HG02870 (cell line): Measurements from ENCODE around the gene SLC22A2.
"Not testable (repeated sequence)": the region's sequence is repeated elsewhere in the genome, so short reads cannot be mapped to it uniquely, and the experiment has no call there.

Source experiments
- ATAC-seq: cut with Tn5 transposase; IDR thresholded peaks from one replicate; pipeline ENCODE4 v1.9.1; 2021; ENCODE audit warnings: mild to moderate bottlenecking, moderate library complexity; ENCODE audit not compliant: unreplicated experiment

SLC22A2 gene

GRCh38 chr6:160252073-160252813 is 6.4 kb downstream of the SLC22A2 start:
- ATAC-seq = no peak

- no peak for ATAC-seq
Measured at GRCh38 chr6:160249671-160250070, 8.9 kb downstream of the SLC22A2 start.

DNA sequence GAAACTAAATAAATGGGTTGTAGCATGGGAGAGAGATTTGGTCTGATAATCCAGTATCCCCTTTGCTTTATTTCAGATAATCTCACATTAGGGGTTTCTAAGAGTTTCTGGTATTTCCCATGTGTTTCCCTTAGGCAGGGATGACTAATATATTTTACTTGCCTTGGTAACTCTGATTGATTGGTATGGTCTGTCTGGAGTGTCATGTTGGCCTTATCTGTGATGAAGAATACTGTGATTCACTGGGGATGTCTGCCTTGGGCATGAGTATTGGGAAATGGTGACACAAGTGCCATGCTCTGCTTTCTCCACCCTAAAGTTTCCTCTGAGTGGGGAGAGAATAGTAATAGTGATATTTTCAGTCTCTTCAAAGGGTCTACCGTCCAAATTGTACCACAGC is 10.1 kb downstream of the SLC22A2 start:
- ATAC-seq = no peak

DNA sequence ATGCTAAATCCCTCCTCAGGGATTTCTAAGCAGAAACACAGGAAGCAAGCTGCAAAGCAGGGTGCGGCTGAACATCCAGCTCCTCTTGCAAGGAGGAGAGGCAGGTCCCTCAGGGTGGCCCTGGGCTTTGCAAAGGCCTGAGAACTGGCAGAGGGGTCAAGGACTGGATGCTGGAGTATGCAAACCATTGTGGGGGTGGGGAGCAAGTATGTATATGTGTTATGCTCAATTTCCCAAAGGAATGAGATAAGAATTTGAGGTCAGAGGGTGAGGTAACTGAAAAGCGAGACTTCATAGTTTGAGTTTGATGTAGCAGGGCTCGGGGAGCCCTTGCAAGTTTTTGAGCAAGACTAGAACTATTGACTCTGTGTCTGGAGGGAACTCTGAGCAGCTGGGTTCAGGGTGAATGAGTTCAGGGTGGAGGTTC is 11.2 kb downstream of the SLC22A2 start:
- no peak for ATAC-seq

DNA sequence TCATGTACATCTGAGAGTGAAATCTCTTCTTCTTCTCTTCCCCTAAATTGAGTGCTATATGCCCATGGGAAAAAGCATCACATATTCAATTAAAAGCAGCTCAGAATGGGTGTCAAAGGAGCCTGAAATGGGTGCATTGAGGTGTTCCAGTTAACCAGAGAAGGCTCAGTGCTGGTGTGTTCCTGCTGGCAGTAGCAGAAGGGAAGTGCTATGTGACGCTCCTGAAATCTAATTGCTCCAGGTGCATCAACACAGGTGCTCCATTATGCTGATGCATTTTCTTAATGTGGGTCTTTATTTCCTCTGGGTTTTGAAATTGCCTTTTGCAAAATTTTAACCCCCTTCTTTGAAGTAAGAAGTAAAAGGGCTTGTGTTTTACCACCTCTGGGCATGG is 17.9 kb downstream of the SLC22A2 start:
- ATAC-seq = no peak

- no peak for ATAC-seq
Measured at GRCh38 chr6:160239929-160240690, 18.5 kb downstream of the SLC22A2 start.

GRCh38 chr6:160238761-160239751 is 19.6 kb downstream of the SLC22A2 start:
- ATAC-seq = no peak

GRCh38 chr6:160238278-160238711 is 20.3 kb downstream of the SLC22A2 start:
- ATAC-seq = no peak

GRCh38 chr6:160237597-160238275 is 20.9 kb downstream of the SLC22A2 start:
- ATAC-seq = not testable (repeated sequence)

- ATAC-seq = not testable (repeated sequence)
Measured at GRCh38 chr6:160236235-160236872, 22.3 kb downstream of the SLC22A2 start.

DNA sequence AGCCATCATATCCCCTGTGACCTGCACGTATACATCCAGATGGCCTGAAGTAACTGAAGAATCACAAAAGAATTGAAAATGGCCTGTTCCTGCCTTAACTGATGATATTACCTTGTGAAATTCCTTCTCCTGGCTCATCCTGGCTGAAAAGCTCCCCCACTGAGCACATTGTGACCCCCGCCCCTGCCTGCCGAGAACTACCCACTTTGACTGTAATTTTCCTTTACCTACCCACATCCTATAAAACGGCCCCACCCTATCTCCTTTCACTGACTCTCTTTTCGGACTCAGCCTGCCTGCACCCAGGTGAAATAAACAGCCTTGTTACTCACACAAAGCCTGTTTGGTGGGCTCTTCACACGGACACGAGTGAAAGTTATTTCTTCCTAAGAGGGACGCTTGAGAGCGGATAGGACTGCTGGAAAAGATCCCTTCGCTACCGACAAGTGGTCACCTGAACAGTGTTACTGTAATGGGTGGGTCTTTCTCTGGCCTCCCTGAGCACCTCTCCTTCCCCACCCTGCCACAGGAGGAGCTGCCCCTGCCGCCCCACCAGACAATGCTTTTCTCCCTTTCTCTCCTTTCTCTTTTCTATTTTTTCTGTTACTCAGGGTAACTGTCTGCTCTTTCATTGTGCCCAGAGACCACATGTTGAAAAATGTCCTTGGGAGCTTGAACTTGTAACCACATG is 24.5 kb downstream of the SLC22A2 start:
- ATAC-seq = not testable (repeated sequence)

DNA sequence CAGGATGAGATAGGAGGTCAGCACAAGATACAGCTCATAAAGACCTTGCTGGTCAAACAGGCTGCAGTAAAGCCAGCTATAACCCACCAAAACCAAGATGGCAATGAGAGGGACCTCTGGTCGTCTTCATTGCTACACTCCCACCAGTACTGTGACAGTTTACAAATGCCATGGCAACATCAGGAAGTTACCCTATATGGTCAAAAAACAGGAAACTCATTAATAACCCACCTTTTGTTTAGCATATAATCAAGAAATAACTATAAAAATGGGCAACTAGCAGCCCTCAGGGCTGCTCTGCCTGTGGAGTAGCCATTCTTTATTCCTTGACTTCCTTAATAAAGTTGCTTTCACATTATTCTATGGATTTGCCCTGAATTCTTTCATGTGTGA is 30.9 kb downstream of the SLC22A2 start:
- ATAC-seq = no peak

DNA sequence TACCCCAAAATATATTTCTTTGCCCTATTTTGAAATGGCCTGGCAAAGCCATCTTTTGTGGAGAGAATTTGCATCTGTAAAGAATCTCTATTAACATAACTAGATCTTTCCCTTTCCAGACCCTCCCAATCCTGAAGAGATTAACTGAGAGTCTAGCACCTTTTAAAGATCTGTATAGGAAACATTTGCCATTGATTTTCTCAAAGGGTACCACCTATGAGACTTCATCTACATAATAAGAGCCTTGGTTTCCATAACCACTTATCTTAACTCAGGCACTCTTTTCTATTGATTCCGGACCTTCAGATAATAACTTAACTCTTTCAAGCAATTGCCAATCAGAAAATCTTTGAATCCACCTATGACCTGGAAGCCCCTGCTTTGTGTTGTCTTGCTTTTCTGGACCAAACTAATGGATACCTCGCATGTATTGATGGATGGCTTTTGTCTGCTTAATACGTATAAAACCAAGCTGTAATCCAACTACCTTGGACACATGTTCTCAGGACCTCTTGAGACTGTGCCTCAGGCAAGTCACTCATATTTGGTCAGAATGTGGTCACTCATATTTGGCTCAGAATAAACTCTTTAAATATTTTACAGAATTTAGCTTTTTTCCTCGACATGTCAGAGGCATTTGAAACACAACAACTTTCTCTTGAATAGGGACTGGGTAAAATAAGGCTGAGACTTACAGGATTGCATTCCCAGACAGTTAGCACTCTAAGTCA is 31.4 kb downstream of the SLC22A2 start:
- ATAC-seq = no peak

DNA sequence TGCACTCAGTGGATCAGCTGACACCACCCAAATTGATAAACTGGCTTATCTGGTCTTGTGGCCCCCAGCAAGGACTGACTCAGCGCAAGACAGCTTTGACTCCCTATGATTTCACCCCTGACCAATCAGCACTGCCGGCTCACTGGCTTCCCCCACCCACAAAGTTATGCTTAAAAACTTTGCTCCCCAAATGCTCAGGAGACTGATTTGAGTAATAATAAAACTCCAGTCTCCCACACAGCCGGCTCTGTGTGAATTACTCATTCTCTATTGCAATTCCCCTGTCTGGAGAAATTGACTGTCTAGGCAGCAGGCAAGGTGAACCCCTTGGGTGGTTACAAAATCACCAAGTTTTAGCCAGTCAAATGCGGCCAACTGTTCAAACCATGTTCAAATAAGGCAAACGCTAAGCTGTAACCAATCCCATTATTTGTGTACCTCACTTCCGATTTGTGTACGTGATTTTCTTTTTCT is 32.5 kb downstream of the SLC22A2 start:
- ATAC-seq = no peak

- ATAC-seq = no peak
Measured at GRCh38 chr6:160224639-160225237, 33.9 kb downstream of the SLC22A2 start.

DNA sequence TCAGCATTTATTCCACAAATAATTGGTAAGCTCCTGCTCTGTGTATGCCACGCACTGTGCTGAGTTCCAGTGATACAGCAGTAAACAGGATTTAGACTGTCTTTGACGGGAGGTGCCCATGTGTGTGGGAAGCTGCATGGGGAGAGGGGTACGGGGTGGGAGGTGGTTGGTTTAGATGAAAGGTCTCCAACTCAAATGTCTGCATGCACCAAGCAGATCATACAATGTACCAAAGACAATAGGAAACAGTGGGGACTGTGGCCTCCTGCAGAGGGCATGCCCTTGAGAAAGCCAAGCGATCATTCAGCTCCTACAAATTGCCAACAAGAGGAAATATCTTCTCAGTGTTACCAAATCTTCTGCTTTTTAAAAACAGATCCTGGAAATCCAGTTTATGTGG is 36.1 kb downstream of the SLC22A2 start:
- ATAC-seq = no peak

GRCh38 chr6:160221918-160222317 is 36.7 kb downstream of the SLC22A2 start:
- no peak for ATAC-seq

DNA sequence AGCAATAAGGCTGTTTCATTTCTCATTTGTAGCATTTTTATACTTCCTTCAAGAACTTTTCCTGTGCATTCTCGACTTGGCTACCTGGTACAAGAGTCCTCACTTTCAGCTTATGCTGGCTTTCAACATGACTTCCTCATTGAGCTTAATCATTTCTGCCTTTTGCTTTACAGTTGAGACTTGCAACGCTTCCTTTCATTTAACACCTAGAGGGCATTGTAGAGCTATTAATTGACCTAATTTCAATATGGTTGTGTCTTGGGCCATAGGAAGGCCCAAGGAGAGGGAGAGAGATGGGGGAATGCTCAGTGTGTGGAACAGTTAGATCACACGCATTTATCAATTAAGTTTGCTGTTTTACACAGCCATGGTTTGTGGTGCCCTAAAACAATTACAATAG is 37.2 kb downstream of the SLC22A2 start:
- ATAC-seq = no peak
